ENCODE data around the gene LCE1C. TPM values are rescaled to one million over a fixed set of nuclear protein-coding genes. Genes with fewer than 3 reads are reported as not detected.

LCE1C gene
- total and polyA plus RNA-seq, 2 of the 8 experiments (the other 6 are each of a cell fraction or from before 2014, with no cell fraction given): not detected

GRCh38 chr1:152783095-152783494, 23.4 kb downstream of the LCE1C start (continued):
- TF ChIP-seq, protein P1, sequence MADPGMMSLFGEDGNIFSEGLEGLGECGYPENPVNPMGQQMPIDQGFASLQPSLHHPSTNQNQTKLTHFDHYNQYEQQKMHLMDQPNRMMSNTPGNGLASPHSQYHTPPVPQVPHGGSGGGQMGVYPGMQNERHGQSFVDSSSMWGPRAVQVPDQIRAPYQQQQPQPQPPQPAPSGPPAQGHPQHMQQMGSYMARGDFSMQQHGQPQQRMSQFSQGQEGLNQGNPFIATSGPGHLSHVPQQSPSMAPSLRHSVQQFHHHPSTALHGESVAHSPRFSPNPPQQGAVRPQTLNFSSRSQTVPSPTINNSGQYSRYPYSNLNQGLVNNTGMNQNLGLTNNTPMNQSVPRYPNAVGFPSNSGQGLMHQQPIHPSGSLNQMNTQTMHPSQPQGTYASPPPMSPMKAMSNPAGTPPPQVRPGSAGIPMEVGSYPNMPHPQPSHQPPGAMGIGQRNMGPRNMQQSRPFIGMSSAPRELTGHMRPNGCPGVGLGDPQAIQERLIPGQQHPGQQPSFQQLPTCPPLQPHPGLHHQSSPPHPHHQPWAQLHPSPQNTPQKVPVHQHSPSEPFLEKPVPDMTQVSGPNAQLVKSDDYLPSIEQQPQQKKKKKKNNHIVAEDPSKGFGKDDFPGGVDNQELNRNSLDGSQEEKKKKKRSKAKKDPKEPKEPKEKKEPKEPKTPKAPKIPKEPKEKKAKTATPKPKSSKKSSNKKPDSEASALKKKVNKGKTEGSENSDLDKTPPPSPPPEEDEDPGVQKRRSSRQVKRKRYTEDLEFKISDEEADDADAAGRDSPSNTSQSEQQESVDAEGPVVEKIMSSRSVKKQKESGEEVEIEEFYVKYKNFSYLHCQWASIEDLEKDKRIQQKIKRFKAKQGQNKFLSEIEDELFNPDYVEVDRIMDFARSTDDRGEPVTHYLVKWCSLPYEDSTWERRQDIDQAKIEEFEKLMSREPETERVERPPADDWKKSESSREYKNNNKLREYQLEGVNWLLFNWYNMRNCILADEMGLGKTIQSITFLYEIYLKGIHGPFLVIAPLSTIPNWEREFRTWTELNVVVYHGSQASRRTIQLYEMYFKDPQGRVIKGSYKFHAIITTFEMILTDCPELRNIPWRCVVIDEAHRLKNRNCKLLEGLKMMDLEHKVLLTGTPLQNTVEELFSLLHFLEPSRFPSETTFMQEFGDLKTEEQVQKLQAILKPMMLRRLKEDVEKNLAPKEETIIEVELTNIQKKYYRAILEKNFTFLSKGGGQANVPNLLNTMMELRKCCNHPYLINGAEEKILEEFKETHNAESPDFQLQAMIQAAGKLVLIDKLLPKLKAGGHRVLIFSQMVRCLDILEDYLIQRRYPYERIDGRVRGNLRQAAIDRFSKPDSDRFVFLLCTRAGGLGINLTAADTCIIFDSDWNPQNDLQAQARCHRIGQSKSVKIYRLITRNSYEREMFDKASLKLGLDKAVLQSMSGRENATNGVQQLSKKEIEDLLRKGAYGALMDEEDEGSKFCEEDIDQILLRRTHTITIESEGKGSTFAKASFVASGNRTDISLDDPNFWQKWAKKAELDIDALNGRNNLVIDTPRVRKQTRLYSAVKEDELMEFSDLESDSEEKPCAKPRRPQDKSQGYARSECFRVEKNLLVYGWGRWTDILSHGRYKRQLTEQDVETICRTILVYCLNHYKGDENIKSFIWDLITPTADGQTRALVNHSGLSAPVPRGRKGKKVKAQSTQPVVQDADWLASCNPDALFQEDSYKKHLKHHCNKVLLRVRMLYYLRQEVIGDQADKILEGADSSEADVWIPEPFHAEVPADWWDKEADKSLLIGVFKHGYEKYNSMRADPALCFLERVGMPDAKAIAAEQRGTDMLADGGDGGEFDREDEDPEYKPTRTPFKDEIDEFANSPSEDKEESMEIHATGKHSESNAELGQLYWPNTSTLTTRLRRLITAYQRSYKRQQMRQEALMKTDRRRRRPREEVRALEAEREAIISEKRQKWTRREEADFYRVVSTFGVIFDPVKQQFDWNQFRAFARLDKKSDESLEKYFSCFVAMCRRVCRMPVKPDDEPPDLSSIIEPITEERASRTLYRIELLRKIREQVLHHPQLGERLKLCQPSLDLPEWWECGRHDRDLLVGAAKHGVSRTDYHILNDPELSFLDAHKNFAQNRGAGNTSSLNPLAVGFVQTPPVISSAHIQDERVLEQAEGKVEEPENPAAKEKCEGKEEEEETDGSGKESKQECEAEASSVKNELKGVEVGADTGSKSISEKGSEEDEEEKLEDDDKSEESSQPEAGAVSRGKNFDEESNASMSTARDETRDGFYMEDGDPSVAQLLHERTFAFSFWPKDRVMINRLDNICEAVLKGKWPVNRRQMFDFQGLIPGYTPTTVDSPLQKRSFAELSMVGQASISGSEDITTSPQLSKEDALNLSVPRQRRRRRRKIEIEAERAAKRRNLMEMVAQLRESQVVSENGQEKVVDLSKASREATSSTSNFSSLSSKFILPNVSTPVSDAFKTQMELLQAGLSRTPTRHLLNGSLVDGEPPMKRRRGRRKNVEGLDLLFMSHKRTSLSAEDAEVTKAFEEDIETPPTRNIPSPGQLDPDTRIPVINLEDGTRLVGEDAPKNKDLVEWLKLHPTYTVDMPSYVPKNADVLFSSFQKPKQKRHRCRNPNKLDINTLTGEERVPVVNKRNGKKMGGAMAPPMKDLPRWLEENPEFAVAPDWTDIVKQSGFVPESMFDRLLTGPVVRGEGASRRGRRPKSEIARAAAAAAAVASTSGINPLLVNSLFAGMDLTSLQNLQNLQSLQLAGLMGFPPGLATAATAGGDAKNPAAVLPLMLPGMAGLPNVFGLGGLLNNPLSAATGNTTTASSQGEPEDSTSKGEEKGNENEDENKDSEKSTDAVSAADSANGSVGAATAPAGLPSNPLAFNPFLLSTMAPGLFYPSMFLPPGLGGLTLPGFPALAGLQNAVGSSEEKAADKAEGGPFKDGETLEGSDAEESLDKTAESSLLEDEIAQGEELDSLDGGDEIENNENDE (IDR thresholded peaks at IDR 0.05; ENCODE audit: insufficient replicate concordance, low read length): no peak
- no peak for TF ChIP-seq JUN (IDR thresholded peaks at IDR 0.05; ENCODE audit: low read depth, low read length)
- no peak for TF ChIP-seq BCL11A (IDR thresholded peaks at IDR 0.05; ENCODE audit: low read depth in 2 of 2, low read length in 2 of 2)
- TF ChIP-seq POU5F1 (IDR thresholded peaks at IDR 0.05; ENCODE audit: low read depth, low read length): no peak
- no peak for TF ChIP-seq TAF1 (IDR thresholded peaks at IDR 0.05; ENCODE audit: low read depth, low read length)
- TF ChIP-seq EP300 (IDR thresholded peaks at IDR 0.05; ENCODE audit: borderline replicate concordance in 1 of 2, low read depth in 2 of 2, low read length in 2 of 2): no peak
- TF ChIP-seq E2F6 (IDR thresholded peaks at IDR 0.05): no peak
- no peak for TF ChIP-seq RNF2 (IDR thresholded peaks at IDR 0.05; ENCODE audit: borderline replicate concordance, low read depth, low read length, missing control alignments, poor library complexity, severe bottlenecking)
